Ishikawa (cell line): ENCODE measurements around the gene RSRP1.

ENCODE experiments used
- CEBPB ChIP-seq: IDR thresholded peaks from 2 replicates; pipeline ENCODE4 v1.6.1; 2012
- CREB1 ChIP-seq: IDR thresholded peaks from 2 replicates; pipeline ENCODE4 v1.6.1; 2012; ENCODE audit warnings: low read depth
- EGR1 ChIP-seq: IDR thresholded peaks from 2 replicates; pipeline ENCODE4 v1.6.1; 2012
- EP300 ChIP-seq: IDR thresholded peaks from 2 replicates; pipeline ENCODE4 v1.6.1; 2012; ENCODE audit warnings: borderline replicate concordance
- FOXM1 ChIP-seq: IDR thresholded peaks from 2 replicates; pipeline ENCODE4 v1.6.1; 2012; ENCODE audit warnings: low read depth, borderline replicate concordance
- MAX ChIP-seq: IDR thresholded peaks from 2 replicates; pipeline ENCODE4 v1.6.1; 2012
- NFIC ChIP-seq: IDR thresholded peaks from 2 replicates; pipeline ENCODE4 v1.6.1; 2012
- RAD21 ChIP-seq: IDR thresholded peaks from 2 replicates; pipeline ENCODE4 v1.6.1; 2012; ENCODE audit warnings: low read depth
- REST ChIP-seq: IDR thresholded peaks from 2 replicates; pipeline ENCODE4 v1.6.1; 2012; ENCODE audit warnings: low read depth, mild to moderate bottlenecking
- TAF1 ChIP-seq: IDR thresholded peaks from 2 replicates; pipeline ENCODE4 v1.6.1; 2012; ENCODE audit warnings: low read depth, mild to moderate bottlenecking
- TCF12 ChIP-seq: IDR thresholded peaks from 2 replicates; pipeline ENCODE4 v1.6.1; 2012; ENCODE audit warnings: low read depth
- TEAD4 ChIP-seq: IDR thresholded peaks from 2 replicates; pipeline ENCODE4 v1.6.1; 2012
- USF1 ChIP-seq: IDR thresholded peaks from 2 replicates; pipeline ENCODE4 v1.6.1; 2012
- YY1 ChIP-seq: IDR thresholded peaks from 2 replicates; pipeline ENCODE4 v1.6.1; 2012; ENCODE audit warnings: low read depth
- ZBTB7A ChIP-seq: IDR thresholded peaks from 2 replicates; pipeline ENCODE4 v1.6.1; 2012; ENCODE audit warnings: low read depth

Gene RSRP1

GRCh38 chr1:25238046-25238445 is 9.2 kb downstream of the RSRP1 start:
- no peak for TF ChIP-seq REST
- TF ChIP-seq TAF1, result no peak
- no peak for TF ChIP-seq ZBTB7A
- TF ChIP-seq MAX, result no peak
- TF ChIP-seq FOXM1, result no peak
- TF ChIP-seq EP300, result no peak
- TF ChIP-seq TEAD4, result no peak
- TF ChIP-seq USF1, result no peak
- no peak for TF ChIP-seq EGR1
- no peak for TF ChIP-seq RAD21
- no peak for TF ChIP-seq CEBPB
- no peak for TF ChIP-seq NFIC
- no peak for TF ChIP-seq CREB1
- no peak for TF ChIP-seq YY1
- TF ChIP-seq TCF12, result no peak

GRCh38 chr1:25232866-25233784 is 14.1 kb downstream of the RSRP1 start:
- TF ChIP-seq TAF1, result no peak
- TF ChIP-seq USF1, result peak; percentile 51
- TF ChIP-seq NFIC, result no peak

GRCh38 chr1:25232027-25232865 is 15.0 kb downstream of the RSRP1 start, which contains the start of gene SYF2:
TSS of gene SYF2 (minus strand) at chr1:25232502. CDS start at chr1:25232467, 35 bp downstream.
- peak; percentile 90 for TF ChIP-seq YY1
- TF ChIP-seq TAF1, result peak; percentile 80
- peak; percentile 43; the same call in 1 of the 2 replicates for TF ChIP-seq EGR1
- peak; percentile 45; the same call in 1 of the 2 replicates for TF ChIP-seq TCF12
- peak; percentile 63 for TF ChIP-seq MAX
- no peak for TF ChIP-seq USF1
- peak; percentile 64; the same call in 1 of the 2 replicates for TF ChIP-seq CEBPB
- TF ChIP-seq FOXM1, result no peak
- TF ChIP-seq CREB1, result peak; percentile 55
- TF ChIP-seq ZBTB7A, result peak; percentile 94
- peak; percentile 45 for TF ChIP-seq TEAD4
- TF ChIP-seq EP300, result no peak
- TF ChIP-seq RAD21, result no peak
- TF ChIP-seq NFIC, result 0 out of 2 replicates have a peak, but pooled peaks have one; percentile 16
- TF ChIP-seq REST, result no peak

GRCh38 chr1:25223471-25223870 is 23.8 kb downstream of the RSRP1 start:
- TF ChIP-seq FOXM1 (no peak), MAX (no peak), TAF1 (no peak), REST (no peak), CREB1 (no peak), EP300 (no peak), TEAD4 (no peak), YY1 (no peak), EGR1 (no peak), TCF12 (no peak), CEBPB (no peak), RAD21 (no peak)
